HS-27A (cell line): ENCODE measurements around the gene DPP8.
A peak's percentile ranks its signal among the peaks of the same experiment; 100 is the strongest.
"Not testable (repeated sequence)": the region's sequence is repeated elsewhere in the genome, so short reads cannot be mapped to it uniquely, and the experiment has no call there.

ENCODE experiments used
- DNase-seq: peaks from one replicate; pipeline ENCODE4 v3.0.0-alpha.2; 2012; ENCODE audit warnings: low read depth, missing footprints

The DPP8 gene

DNA sequence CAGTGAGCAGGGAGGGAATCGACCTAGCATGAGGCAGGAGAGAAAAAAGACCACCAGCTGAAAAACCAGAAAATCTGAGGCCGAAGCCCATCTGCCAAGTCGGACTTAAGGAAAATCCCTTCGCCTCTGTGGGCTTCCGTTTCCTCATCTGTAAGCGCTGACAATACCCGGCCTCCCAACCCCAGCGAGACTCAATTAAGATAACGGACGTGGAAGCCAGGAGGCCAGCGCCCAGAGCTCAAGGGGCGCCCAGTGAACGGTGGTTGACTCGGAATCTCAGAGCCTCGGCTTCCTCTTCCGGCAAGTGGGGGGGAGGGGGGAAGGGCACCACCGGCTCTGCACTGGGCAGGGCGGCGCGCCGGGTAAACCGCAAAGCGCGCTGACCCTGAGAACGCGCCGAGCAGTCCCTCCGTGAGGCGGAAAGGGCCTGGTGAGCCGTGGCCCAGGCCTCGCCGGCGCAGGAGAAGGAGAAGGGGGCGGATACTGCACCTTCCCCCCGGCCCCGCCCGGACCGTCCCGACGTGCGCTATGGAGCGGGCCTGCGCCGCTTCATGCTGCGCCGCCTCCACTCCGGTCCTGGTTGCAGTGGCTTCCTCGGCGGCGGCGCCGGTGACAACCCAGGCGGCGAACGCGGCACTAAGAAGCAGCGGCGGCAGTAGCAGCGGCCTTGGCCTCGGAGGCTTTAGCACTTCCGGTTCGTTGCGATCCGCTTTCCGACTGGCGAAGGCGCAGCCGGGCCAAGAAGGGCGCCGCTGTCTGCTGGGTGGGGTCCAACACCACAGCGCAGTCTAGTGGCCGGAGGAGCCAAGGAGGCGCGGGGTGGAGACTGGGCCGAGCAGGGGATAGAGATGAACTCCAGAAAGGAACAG lies at the start of gene DPP8:
DPP8 (minus strand) TSS at position 693 of the 869 bp plus-strand sequence. CDS start 5,136 bp downstream, outside the sequence.
- peak; percentile 90 for DNase-seq

- no peak for DNase-seq
These were observed 44.4 kb upstream of the DPP8 start for GRCh38 chr15:65561934-65562333.

GRCh38 chr15:65559941-65560340 lies 42.5 kb upstream of the DPP8 start:
- DNase-seq = no peak

DNA sequence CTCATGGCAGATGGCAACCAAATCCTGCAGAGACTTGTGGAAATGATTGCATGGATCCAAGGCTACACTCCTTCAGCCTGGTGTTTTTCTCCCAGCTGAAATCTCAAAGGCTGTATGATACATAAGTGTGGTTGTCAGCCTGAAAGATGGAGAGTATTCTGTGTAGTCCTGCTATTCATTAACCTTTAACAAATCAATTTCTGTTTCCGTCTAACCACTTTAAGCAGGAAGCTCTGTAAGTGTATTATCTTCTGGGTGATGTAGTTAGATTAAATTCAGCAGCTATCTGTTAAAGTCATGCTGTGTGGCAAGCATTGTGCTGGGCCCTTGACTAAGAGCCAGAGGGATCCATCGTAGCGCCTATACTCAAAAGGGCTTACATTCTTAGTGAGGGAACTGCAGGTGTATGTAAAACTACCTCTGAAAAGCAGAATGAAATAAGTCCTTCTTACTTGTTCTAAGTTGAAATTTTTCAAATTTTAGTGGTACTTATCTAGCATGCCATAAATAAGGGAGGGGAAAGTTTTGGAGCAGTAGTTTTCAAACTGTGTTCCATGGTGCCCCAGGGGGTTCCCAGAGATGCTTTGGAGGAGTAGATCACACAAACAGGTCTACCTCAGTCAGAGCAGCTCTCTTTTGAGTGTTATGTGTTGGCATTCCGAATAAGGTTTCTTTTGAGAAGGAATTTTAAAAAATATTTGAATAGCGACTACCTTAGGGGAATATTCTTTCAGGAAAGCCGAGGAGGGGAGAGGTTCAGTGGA lies 41.7 kb upstream of the DPP8 start:
- DNase-seq = no peak

DNA sequence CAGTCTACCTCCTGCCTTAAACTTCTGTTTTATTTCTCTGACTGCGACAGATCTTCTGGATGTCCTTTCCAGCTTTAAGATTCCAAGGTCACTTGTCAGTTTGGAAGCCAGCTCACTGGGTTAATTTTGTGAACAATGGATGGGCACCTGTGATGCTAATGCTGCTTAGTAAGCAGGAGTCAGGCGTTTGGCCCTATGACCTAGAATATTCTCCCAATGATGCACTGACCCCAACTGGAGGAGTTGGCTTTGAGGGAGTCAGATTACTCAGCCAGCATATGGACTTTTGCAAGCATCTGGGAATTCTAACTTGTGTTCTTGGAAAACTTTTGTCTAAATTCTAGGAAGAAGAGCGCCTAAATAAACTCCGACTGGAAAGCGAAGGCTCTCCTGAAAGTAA lies 40.8 kb upstream of the DPP8 start:
- no peak for DNase-seq

- DNase-seq = no peak
These were observed 39.1 kb upstream of the DPP8 start for GRCh38 chr15:65556622-65557021.

DNA sequence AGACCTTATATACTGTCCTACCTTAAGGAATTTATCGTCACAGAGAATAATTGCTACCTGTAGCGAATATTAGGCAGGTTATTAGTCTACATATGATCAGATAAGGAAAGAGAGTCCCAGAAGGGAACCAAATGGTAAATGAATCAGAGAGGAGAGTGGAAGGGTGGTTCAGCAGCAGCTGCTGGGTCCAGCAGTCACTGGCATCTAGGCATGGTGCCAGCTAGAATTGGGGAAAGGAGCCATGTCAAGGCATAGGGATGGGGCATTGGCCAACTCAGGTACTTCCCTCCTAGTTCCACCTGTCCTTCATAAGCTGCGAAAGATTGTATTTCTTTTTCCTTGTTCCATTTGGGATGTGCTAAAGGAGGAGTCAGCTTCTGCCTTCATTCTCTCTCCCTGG lies 36.2 kb upstream of the DPP8 start:
- no peak for DNase-seq

DNA sequence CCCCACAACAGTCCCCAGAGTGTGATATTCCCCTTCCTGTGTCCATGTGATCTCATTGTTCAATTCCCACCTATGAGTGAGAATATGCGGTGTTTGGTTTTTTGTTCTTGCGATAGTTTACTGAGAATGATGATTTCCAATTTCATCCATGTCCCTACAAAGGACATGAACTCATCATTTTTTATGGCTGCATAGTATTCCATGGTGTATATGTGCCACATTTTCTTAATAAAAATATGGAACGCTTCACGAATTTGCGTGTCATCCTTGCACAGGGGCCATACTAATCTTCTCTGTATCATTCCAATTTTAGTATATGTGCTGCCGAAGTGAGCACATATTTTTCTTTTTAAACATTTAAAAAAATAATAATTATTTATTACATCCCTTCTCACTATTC lies 35.4 kb upstream of the DPP8 start:
- DNase-seq = not testable (repeated sequence)

DNA sequence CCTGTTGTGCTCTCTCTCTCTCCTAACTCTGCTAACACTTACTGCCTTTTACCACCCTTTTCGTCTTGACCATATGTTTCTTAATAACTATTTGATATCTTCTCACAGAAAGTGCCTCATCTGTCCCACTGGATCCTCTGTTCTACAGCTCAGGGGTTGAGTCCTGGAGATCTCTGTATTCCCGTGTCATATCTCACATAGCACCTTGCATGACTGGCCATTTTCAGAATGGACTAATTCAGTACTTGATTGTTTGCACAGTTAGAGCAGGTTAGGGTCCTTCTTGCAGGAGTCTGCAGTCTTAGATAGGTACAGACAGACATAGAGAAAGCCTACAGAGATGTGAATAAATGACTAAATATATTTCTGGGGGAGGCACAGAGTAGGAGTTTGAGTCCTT lies 33.7 kb upstream of the DPP8 start:
- no peak for DNase-seq

DNA sequence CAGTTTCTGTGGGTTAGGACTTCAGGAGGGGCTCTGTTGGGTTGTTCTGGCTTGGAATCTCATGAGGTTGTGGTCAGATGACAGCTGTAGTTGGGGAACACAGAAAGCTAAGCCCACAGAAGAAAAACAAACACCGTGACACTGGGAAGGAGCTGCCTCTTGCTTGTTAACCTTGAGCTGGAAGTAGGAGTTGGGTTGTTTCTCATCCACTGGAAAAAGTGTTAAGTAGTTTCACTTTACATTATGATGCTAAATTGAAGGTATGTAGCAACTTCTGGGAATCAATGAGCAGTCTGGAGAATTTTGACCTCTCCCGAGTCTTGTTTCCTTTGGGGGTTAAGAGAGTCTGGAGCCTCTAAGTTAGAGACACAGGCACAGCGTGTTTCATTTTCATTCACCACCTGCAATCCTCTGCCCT lies 33.2 kb upstream of the DPP8 start:
- DNase-seq = no peak

- DNase-seq = not testable (repeated sequence)
These were observed 31.8 kb upstream of the DPP8 start for GRCh38 chr15:65549288-65549687.

- no peak for DNase-seq
These were observed 30.4 kb upstream of the DPP8 start for GRCh38 chr15:65547841-65548240.

GRCh38 chr15:65541231-65541820 lies 23.8 kb upstream of the DPP8 start:
- DNase-seq = no peak

DNA sequence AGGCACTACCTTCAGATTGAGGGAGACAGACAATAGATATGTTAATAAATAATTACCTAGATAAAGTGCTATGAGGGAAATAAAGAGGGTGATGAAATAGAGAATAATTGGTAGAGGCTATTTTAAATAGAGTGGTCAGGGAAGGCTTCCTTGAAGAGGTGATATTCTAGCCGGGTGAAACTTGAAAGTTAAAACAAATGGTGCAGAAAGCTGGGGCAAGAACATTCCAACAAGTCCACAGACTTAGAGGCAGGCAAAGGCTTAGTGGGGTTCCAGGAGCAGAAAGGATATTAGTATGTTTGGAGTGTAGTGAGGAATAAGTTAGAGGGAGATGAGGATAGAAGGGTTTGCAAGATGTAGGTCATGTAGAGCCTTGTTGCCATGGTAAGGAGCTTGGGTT lies 22.8 kb upstream of the DPP8 start:
- no peak for DNase-seq

GRCh38 chr15:65535192-65535591 lies 17.7 kb upstream of the DPP8 start:
- DNase-seq = no peak

DNA sequence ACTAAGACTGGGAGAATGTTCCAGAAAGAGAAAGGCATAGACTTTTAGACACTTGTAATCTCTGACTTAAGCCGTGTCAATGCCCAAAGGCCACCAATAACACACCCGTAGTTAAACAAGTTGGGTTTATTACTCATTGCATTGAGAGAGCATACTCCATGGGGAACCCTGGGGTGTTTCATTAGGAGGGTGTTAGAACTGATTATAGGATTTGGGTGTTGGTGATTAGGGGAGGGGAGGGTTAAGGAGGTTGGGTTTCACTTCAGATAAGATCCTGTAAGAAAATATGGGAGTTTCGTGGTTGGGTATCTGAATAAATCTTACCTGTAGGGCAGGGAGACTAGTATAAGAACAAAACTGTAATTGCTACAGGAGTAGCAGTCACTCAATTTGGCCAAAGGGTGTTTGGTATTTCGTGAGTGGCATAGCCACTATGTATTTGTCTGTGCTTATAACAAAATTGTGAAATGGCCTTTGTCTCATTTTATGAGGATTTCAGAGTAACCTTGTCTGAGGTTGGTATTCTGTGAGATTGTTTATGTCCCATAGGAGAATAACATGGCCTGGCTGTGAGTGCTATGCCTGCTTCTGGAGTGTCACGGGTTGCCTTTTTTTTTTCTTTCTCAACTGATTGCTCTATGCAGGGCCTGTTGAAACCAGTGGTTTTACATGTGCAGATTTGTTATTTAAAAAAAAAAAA lies 15.7 kb upstream of the DPP8 start:
- DNase-seq = no peak

- no peak for DNase-seq
These were observed 15.2 kb upstream of the DPP8 start for GRCh38 chr15:65532738-65533051.

DNA sequence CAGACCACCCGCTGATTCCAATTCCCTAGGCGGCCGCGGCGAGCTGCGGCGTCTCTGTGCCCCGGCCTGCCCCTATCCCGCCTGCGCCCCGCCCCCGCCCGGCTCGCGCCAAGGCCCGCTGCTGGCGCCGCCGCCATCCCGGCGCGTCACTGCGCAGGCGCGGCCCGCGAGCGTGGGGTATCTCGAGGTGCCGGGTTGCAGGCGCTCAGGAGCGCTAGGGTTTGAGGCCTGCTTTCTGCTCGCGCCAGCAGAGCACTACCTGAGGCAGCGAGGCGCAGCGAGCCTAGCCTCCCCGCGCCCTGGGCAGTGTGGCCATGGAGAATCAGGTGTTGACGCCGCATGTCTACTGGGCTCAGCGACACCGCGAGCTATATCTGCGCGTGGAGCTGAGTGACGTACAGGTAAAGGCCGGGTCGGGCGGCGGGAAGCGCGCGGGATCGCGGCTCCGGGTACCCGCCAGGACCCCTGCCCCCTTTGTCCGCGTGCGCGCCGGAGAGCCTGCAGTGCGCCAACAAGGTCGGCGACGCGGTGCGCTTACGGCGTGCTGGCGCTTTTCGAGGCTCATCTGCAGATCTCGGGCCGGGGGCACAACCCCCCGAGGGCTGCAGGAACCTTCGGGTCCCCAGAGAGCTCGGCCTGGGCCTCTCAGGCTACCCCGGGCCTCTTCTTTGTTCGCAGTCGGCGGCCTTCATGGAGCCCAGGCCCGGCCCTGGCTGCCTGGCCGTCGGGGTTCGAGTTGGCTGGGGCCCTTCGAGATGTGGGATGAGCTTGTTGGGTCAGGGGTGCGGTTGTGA lies 13.0 kb upstream of the DPP8 start, which contains the start of gene HACD3:
HACD3 (plus strand) TSS at position 146 of the 794 bp plus-strand sequence; CDS start at position 315, 169 bp downstream.
- DNase-seq = peak; percentile 73

DNA sequence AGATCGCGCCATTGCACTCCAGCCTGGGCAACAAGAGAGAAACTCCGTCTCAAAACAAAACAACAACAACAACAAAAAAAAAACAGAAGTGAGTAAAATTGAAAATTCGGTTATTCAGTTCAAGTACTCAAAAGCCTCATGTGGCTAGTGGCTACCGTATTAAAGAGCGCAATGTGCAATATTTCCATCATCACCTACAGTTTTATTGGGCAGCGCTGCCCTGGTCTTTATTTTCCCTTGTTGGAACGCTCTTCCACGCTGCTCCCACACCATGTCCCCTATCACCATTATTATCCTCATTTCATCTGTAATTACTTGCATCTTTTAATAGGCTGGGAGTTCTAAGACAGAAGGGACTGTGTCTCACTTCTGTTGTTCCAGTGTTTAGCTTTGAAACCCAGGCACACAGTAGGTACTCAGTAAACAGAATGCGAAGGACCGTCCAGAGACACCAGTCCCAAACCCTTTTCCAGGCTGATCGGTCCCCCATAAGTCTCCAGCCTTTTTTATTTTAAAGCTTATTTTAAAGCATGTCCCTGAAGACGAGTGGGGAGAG lies 12.4 kb upstream of the DPP8 start:
- no peak for DNase-seq

- no peak for DNase-seq
These were observed 11.1 kb upstream of the DPP8 start for GRCh38 chr15:65528461-65529060.

DNA sequence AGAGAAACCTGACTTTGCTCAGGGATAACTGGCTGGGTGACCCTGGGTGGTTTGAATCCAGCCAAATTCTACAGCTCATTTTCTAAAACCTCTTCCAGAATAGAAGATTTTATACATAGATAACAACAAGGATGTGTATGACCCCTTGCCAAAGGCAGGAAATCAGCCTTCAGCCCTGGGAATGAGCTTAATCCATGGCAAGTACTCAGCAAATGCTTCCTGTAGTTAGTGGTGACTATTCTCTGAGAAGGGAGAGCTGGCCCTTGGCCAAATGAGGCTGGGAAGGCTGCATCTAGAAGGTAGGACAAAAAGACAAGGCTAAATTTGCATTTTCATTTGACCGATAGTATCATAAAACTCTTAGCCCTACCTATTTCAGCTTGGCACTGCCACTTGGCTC lies 8.1 kb upstream of the DPP8 start:
- no peak for DNase-seq
